ENCODE data around the gene RPTOR.

GRCh38 chr17:80712606-80713005, 168.0 kb downstream of the RPTOR start:
- TF ChIP-seq CTCF (IDR thresholded peaks at IDR 0.05; ENCODE audit: low read depth, low read length) (no peak), EZH2phosphoT487 (IDR thresholded peaks at IDR 0.05; ENCODE audit: low read depth) (no peak)
